Progenitor cell of endocrine pancreas (in vitro differentiated cells): ENCODE data around the gene CDH13. TPM values are rescaled to one million over a fixed set of nuclear protein-coding genes. Genes with fewer than 3 reads are reported as not detected.

Experiments used
- DNase-seq: peaks from one replicate; pipeline ENCODE4 v3.0.0; 2021; ENCODE audit warnings: low spot score; ENCODE audit not compliant: unreplicated experiment
- H3K27ac Mint-ChIP-seq: 2 replicates; pipeline ENCODE4 v1.8.0; 2021; ENCODE audit warnings: mild to moderate bottlenecking, moderate library complexity, mixed read lengths
- H3K27me3 Mint-ChIP-seq: 2 replicates; pipeline ENCODE4 v1.8.0; 2021; ENCODE audit warnings: mixed read lengths
- H3K36me3 Mint-ChIP-seq: 2 replicates; pipeline ENCODE4 v1.8.0; 2022; ENCODE audit warnings: mixed read lengths; ENCODE audit not compliant: insufficient read depth
- H3K4me1 Mint-ChIP-seq: 2 replicates; pipeline ENCODE4 v1.8.0; 2021; ENCODE audit warnings: low read depth, mixed read lengths
- H3K4me3 Mint-ChIP-seq: 2 replicates; pipeline ENCODE4 v1.8.0; 2021; ENCODE audit warnings: low read depth, mild to moderate bottlenecking, moderate library complexity, mixed read lengths
- H3K9me3 Mint-ChIP-seq: 2 replicates; pipeline ENCODE4 v1.8.0; 2021; ENCODE audit warnings: low read depth, mixed read lengths
- total RNA-seq: library from RNA; stranded (reverse); gene quantifications from 2 replicates; pipeline ENCODE4 v1.2.1, GENCODE V29; 2021
- TF ChIP-seq, protein P1 (sequence below): fragments of 200-600 bp; sonication (generic); IDR thresholded peaks from one replicate; pipeline ENCODE4 v1.5.0; 2021; ENCODE audit warnings: antibody characterized with exemption, mild to moderate bottlenecking; ENCODE audit not compliant: unreplicated experiment

CDH13 gene
- total RNA-seq, 1 donor from 2014 or later = 0.38 TPM

DNA sequence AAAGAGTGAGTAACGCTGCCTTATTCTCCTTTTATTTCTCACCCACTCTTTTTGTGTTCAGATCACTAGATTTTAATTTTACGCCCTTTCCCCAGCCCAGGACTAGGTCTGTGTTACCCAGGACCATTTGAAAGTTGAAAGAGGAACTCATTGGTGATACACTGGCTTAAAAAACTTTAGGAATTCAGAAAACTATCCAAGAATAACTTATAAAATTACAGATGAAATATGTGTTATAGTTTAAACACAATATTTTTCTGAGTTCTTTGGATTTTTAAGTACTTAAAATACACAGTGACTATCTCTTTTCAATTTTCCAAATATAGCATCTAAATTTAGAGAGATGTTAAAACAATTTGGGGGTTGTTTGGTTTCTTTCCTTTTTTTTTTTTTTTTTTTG, 385.2 kb downstream of the CDH13 start:
- TF ChIP-seq, protein P1, sequence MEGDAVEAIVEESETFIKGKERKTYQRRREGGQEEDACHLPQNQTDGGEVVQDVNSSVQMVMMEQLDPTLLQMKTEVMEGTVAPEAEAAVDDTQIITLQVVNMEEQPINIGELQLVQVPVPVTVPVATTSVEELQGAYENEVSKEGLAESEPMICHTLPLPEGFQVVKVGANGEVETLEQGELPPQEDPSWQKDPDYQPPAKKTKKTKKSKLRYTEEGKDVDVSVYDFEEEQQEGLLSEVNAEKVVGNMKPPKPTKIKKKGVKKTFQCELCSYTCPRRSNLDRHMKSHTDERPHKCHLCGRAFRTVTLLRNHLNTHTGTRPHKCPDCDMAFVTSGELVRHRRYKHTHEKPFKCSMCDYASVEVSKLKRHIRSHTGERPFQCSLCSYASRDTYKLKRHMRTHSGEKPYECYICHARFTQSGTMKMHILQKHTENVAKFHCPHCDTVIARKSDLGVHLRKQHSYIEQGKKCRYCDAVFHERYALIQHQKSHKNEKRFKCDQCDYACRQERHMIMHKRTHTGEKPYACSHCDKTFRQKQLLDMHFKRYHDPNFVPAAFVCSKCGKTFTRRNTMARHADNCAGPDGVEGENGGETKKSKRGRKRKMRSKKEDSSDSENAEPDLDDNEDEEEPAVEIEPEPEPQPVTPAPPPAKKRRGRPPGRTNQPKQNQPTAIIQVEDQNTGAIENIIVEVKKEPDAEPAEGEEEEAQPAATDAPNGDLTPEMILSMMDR = no peak
- Mint-ChIP-seq H3K4me3 (no peak overlapping the region), H3K27ac (no peak overlapping the region), H3K4me1 (no peaks in the 10 kb centered on the region), H3K36me3 (no peaks in the 10 kb centered on the region), H3K9me3 (no peaks in the 10 kb centered on the region), H3K27me3 (peaks cover 26% of the 10 kb centered on the region)
- no peak for DNase-seq

DNA sequence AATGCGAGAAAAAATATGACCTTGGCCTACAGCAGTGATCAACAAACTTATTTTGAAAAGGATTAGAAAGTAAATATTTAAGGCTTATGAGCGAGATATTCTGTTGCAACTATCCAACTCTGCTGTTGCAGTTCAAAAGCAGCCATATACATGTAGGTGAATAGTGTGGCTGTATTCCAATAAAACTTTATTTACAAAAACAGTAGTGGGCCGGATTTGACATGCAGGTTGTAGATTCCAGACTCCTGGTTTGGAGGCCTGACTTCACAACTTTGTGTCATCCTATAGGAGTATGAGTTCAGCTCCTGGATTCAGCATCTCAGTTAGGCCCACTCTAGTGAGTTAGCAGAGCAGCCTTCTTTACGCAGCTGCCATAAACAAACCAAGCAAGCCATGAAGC, 386.3 kb downstream of the CDH13 start:
- Mint-ChIP-seq H3K4me3 (no peak overlapping the region), H3K27ac (no peak overlapping the region), H3K4me1 (no peaks in the 10 kb centered on the region), H3K9me3 (no peaks in the 10 kb centered on the region), H3K36me3 (no peaks in the 10 kb centered on the region), H3K27me3 (peaks cover 24% of the 10 kb centered on the region)
- no peak for DNase-seq
- TF ChIP-seq, protein P1 = no peak

DNA sequence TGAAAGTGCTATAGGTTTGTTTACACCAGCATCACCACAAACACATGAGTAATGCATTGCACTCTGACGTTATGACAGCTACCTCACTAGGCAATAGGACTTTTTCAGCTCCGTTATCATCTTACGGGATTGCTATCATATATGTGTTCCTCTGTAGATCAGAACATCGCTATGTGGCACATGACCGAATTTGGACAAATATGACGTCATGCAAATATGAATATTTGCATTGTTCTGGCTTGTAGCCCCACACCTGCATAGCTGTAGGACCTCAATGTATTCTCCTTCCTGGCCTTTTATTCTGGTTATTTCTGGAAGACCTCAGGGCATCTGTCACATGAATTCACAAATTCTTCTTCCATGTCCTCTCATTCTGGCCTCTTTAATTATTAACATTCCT, 393.2 kb downstream of the CDH13 start:
- no peaks in the 10 kb centered on the region for H3K9me3 Mint-ChIP-seq
- no peaks in the 10 kb centered on the region for H3K36me3 Mint-ChIP-seq
- H3K27me3 Mint-ChIP-seq = peaks cover 4% of the 10 kb centered on the region
- no peak overlapping the region for H3K4me3 Mint-ChIP-seq
- no peaks in the 10 kb centered on the region for H3K4me1 Mint-ChIP-seq
- DNase-seq = no peak
- TF ChIP-seq, protein P1 = no peak
- no peak overlapping the region for H3K27ac Mint-ChIP-seq

DNA sequence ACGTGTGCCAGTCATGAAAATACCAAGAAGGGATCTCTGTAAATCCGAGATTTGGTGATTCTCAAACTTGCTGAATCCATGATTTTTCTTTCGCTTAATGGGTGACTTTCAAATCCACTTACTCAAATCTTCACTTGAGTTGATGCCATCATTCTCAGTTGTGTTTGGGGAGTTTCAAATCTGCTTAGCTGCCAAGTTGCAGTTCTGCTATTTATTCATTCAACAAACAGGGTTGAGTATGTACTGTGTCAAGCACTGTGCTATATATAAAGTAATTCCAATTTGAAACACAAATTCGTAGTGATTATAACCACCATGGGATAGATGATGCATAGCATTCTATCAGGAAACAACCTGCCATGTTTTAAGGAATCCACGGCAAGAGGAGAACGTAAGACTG, 394.3 kb downstream of the CDH13 start:
- no peaks in the 10 kb centered on the region for H3K4me1 Mint-ChIP-seq
- TF ChIP-seq, protein P1 = no peak
- DNase-seq = no peak
- peaks cover 4% of the 10 kb centered on the region for H3K27me3 Mint-ChIP-seq
- no peaks in the 10 kb centered on the region for H3K36me3 Mint-ChIP-seq
- H3K9me3 Mint-ChIP-seq = no peaks in the 10 kb centered on the region
- no peak overlapping the region for H3K4me3 Mint-ChIP-seq
- no peak overlapping the region for H3K27ac Mint-ChIP-seq

DNA sequence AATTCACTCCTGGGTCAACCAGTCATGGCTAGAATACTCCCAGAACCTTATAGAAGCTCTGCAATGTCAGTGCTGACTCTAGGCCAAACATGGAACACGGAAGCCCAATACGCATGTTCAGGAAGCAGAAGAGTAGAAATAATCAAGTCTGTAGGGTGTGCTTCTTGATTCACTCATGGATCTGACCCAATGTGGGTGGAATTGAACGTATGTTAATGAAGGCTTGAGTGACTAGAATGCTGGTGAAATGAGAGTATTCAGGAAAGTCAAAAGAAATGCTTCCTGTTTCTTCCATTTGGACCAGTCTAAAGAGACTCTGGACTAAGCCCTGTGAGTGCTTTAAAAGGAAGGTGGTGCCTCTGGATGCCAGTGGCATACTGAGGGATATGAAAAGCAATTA, 395.0 kb downstream of the CDH13 start:
- H3K27me3 Mint-ChIP-seq = peaks cover 2% of the 10 kb centered on the region
- TF ChIP-seq, protein P1 = no peak
- no peaks in the 10 kb centered on the region for H3K4me1 Mint-ChIP-seq
- no peak overlapping the region for H3K27ac Mint-ChIP-seq
- no peaks in the 10 kb centered on the region for H3K9me3 Mint-ChIP-seq
- H3K4me3 Mint-ChIP-seq = no peak overlapping the region
- no peaks in the 10 kb centered on the region for H3K36me3 Mint-ChIP-seq
- no peak for DNase-seq
